HepG2 (cell line): ENCODE measurements around the gene SNX11. TPM values are rescaled to one million over a fixed set of nuclear protein-coding genes. Genes with fewer than 3 reads are reported as not detected.

Source experiments
- ATAC-seq: fragments of 200-7000 bp; cut with Tn5 transposase; 3 replicates; pipeline ENCODE4 v1.9.1; 2020; ENCODE audit warnings: mild to moderate bottlenecking, moderate library complexity
- BruUV-seq: library from RNA; stranded (reverse); fragments of 400-500 nt; replicated peaks from 2 replicates; lab custom pipeline; 2021; lab: Mats Ljungman, UMichigan
- CTCF ChIA-PET: fragments of 300-600 bp; formaldehyde crosslinking; extraction: SDS; loops from one replicate; lab custom pipeline; 2021; ENCODE audit warnings: low total read pairs, inconsistent platforms, low intra/inter-chr PET ratio; lab: Yijun Ruan, JAX
- POLR2A ChIA-PET: fragments of 350-600 bp; sonication (Branson Sonifier 250); formaldehyde crosslinking; loops from one replicate; lab custom pipeline; 2020; ENCODE audit warnings: antibody characterized with exemption, inconsistent platforms; lab: Yijun Ruan, JAX
- DNase-seq: peaks from one replicate; pipeline ENCODE4 v3.0.0-alpha.2; 2015; ENCODE audit warnings: low spot score
- FAIRE-seq: peaks from 3 replicates; lab custom pipeline; 2011; peaks lifted over from hg19 to GRCh38; lab: Jason Lieb, UNC
- H2AFZ ChIP-seq: one replicate; pipeline ENCODE4 v1.6.1; 2011; ENCODE audit warnings: low read length, inconsistent platforms
- H3K27ac ChIP-seq: fragments of 300-600 bp; 3 replicates; pipeline ENCODE4 v1.8.0; 2011; ENCODE audit warnings: mixed run types, mild to moderate bottlenecking, mixed read lengths, low read length, inconsistent platforms; ENCODE audit not compliant: insufficient read depth; ENCODE audit errors: extremely low read length
- H3K27me3 ChIP-seq, 2 experiments: fragments of 200-600 bp in 1 of 2; 2 replicates in 1 of 2; 3 replicates in 1 of 2; pipeline versions ENCODE4 v1.6.0 to v1.8.0; 2011; ENCODE audit warnings: low read length in 2 of 2, mild to moderate bottlenecking in 2 of 2, moderate library complexity in 2 of 2, inconsistent platforms in 1 of 2; ENCODE audit not compliant: insufficient read depth in 2 of 2, control insufficient read depth in 1 of 2
- H3K36me3 ChIP-seq, 2 experiments: fragments of 200-600 bp in 1 of 2; replicated peaks in 1 of 2; 2 replicates in 1 of 2; 3 replicates in 1 of 2; pipeline versions ENCODE4 v1.5.1 to v1.8.0; 2011; ENCODE audit warnings: low read length in 2 of 2, inconsistent platforms in 1 of 2; ENCODE audit not compliant: insufficient read depth in 2 of 2, control insufficient read depth in 1 of 2
- H3K4me1 ChIP-seq: 2 replicates; pipeline ENCODE4 v1.5.1; 2012; ENCODE audit warnings: low read length, inconsistent platforms; ENCODE audit not compliant: insufficient read depth
- H3K4me2 ChIP-seq: 2 replicates; pipeline ENCODE4 v1.6.0; 2011; ENCODE audit warnings: low read depth, low read length, inconsistent platforms
- H3K4me3 ChIP-seq, 3 experiments: fragments of 200-600 bp in 1 of 3; sonication (generic), shearing (Covaris generic) in 1 of 3; replicated peaks in 1 of 3; 2 replicates each; pipeline ENCODE4 v1.5.1; 2011 to 2016; ENCODE audit warnings: low read length in 3 of 3, inconsistent platforms in 2 of 3, low read depth in 2 of 3, mild to moderate bottlenecking in 2 of 3, control low read depth in 1 of 3, mixed read lengths in 1 of 3; ENCODE audit not compliant: insufficient read depth in 1 of 3
- H3K79me2 ChIP-seq: one replicate; pipeline ENCODE4 v1.6.1; 2011; ENCODE audit warnings: low read length, inconsistent platforms; ENCODE audit not compliant: insufficient read depth
- H3K9ac ChIP-seq: 2 replicates; pipeline ENCODE4 v1.6.0; 2011; ENCODE audit warnings: mild to moderate bottlenecking, low read depth, low read length, inconsistent platforms; ENCODE audit not compliant: insufficient read depth
- H3K9me3 ChIP-seq: 2 replicates; pipeline ENCODE4 v1.5.1; 2012; ENCODE audit warnings: mild to moderate bottlenecking, low read length
- H4K20me1 ChIP-seq: 2 replicates; pipeline ENCODE4 v1.6.0; 2011; ENCODE audit warnings: inconsistent platforms, mild to moderate bottlenecking, low read length, moderate library complexity; ENCODE audit not compliant: insufficient read depth
- MAFF ChIP-seq: IDR thresholded peaks from 2 replicates; pipeline ENCODE4 v1.6.1; 2011; ENCODE audit warnings: low read depth, low read length, improper control_type of control experiment
- PCBP2 ChIP-seq: fragments of 200-400 bp; formaldehyde crosslinking; optimal IDR thresholded peaks from 2 replicates; pipeline ENCODE3; 2018; ENCODE audit warnings: low read length, low read depth; ENCODE audit not compliant: poor library complexity, severe bottlenecking
- RARA ChIP-seq: IDR thresholded peaks from 2 replicates; pipeline ENCODE4 v1.6.1; 2016; ENCODE audit warnings: missing genetic modification reagents, missing compliant biosample characterization
- RFXAP ChIP-seq: sonication (generic); formaldehyde crosslinking; IDR thresholded peaks from 2 replicates; pipeline ENCODE4 v1.4.0; 2020; ENCODE audit warnings: missing genetic modification reagents, borderline replicate concordance
- ZBTB7A ChIP-seq: sonication (generic); formaldehyde crosslinking; IDR thresholded peaks from 2 replicates; pipeline ENCODE4 v1.8.0; 2022; ENCODE audit warnings: mild to moderate bottlenecking, missing genetic modification reagents
- ZNF124 ChIP-seq: sonication (generic); formaldehyde crosslinking; IDR thresholded peaks from 2 replicates; pipeline ENCODE4 v1.4.0; 2020; ENCODE audit warnings: missing genetic modification reagents
- ZNF234 ChIP-seq: sonication (generic); formaldehyde crosslinking; conservative IDR thresholded peaks from 2 replicates; pipeline ENCODE4 v1.5.1; 2020; ENCODE audit warnings: mild to moderate bottlenecking, missing genetic modification reagents
- ZNF292 ChIP-seq: sonication (generic); formaldehyde crosslinking; IDR thresholded peaks from 2 replicates; pipeline ENCODE4 v1.8.1; 2022; ENCODE audit warnings: mild to moderate bottlenecking, low read depth, missing genetic modification reagents, borderline replicate concordance
- ZZZ3 ChIP-seq: sonication (generic); formaldehyde crosslinking; IDR thresholded peaks from 2 replicates; pipeline ENCODE4 v1.4.0; 2020; ENCODE audit warnings: missing genetic modification reagents, mild to moderate bottlenecking, borderline replicate concordance
- WGBS: methylation state at CpG from one replicate; pipeline ENCODE4 v1.1.6; 2017; ENCODE audit warnings: low lambda C conversion rate; 5-methylcytosine and 5-hydroxymethylcytosine counted together
- in situ Hi-C: cut with HindIII; loops from 2 replicates; pipeline ENCODE4 v1.10.0; 2017; ENCODE audit warnings: low pct_unique_long_range_greater_than_20kb; ENCODE audit not compliant: extremely low pct_ligation_motif_present
- intact Hi-C: fragments of 100-400 bp; cut with micrococcal nuclease; formaldehyde crosslinking; loops from one replicate; pipeline ENCODE4 v1.10.0; 2022; ENCODE audit not compliant: unreplicated experiment
- polyA plus RNA-seq, 8 experiments: library from polyadenylated mRNA; depleted of rRNA in 3 of 8; stranded (reverse) in 7 of 8; unstranded in 1 of 8; fragments of >200 nt; fragmentation: Illumina TruSeq in 4 of 8; extraction: Trizol in 4 of 8; gene quantifications; 2 replicates each; pipeline versions ENCODE4 v1.2.1 to v1.2.3, GENCODE V29; 2011 to 2016; ENCODE audit warnings: low read depth in 4 of 8, missing spikeins in 1 of 8, mixed read lengths in 1 of 8; ENCODE audit not compliant: insufficient read depth in 1 of 8
- total RNA-seq, 5 experiments: library from RNA; depleted of rRNA; stranded (reverse); fragments of >200 nt; fragmentation: Illumina TruSeq; extraction: Trizol; gene quantifications; 2 replicates each; pipeline ENCODE4 v1.2.3, GENCODE V29; 2016; ENCODE audit warnings: low read depth in 1 of 5
- TF ChIP-seq, protein P1 (sequence below): sonication (generic); formaldehyde crosslinking; IDR thresholded peaks from 2 replicates; pipeline ENCODE4 v1.5.0; 2020; ENCODE audit warnings: mild to moderate bottlenecking, missing genetic modification reagents, moderate library complexity
- TF ChIP-seq, protein P2 (sequence below): sonication (generic); formaldehyde crosslinking; IDR thresholded peaks from 2 replicates; pipeline ENCODE4 v1.8.0; 2022; ENCODE audit warnings: missing genetic modification reagents, mild to moderate bottlenecking, moderate library complexity, borderline replicate concordance
- TF ChIP-seq, protein P3 (sequence below): sonication (generic); formaldehyde crosslinking; conservative IDR thresholded peaks from 2 replicates; pipeline ENCODE4 v1.5.0; 2020; ENCODE audit warnings: missing genetic modification reagents

The SNX11 gene
- total and polyA plus RNA-seq, 2 of the 13 experiments (the other 11 are each of a cell fraction or from before 2014, with no cell fraction given), result 12.9 to 14.0 TPM

DNA sequence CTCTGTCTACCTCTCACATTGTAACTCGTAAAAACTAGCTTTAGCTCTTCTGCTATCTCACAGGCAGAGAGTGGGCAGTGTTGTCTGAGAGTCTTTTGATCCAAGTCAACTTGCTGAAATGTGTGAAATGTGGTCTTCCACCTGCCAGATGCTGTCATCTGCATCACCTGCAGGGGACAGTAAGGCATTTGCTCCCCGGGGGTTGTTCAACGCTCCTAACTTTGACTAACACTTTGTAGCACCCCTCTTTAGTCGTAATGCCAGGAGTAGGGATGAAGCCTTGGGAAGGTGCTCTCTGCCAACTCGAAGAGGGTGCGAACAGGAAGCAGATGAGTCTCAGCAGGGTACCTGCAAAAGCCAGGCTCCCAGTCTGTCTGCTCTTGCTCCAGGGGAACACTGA is 36.1 kb downstream of the SNX11 start:
- Histone ChIP-seq H3K4me3 (no peak overlapping the region), H3K36me3 (no peaks in the 10 kb centered on the region), H3K4me1 (no peaks in the 10 kb centered on the region), H3K79me2 (no peaks in the 10 kb centered on the region), H3K9me3 (no peaks in the 10 kb centered on the region), H3K27me3 (peaks cover 0 to 25% of the 10 kb centered on the region in 2 experiments; a peak in 3 of 5 replicates), H4K20me1 (no peaks in the 10 kb centered on the region), H3K27ac (no peak overlapping the region), H2AFZ (no peak overlapping the region), H3K4me2 (no peak overlapping the region), H3K9ac (no peak overlapping the region)
- in situ Hi-C loops (no loop called here), intact Hi-C loops (no loop called here)
- CTCF ChIA-PET, result no interaction called here
- no TSS peak for BruUV-seq
- TF ChIP-seq RFXAP (CRISPR knock-in tag), result no peak
- TF ChIP-seq, protein P1, sequence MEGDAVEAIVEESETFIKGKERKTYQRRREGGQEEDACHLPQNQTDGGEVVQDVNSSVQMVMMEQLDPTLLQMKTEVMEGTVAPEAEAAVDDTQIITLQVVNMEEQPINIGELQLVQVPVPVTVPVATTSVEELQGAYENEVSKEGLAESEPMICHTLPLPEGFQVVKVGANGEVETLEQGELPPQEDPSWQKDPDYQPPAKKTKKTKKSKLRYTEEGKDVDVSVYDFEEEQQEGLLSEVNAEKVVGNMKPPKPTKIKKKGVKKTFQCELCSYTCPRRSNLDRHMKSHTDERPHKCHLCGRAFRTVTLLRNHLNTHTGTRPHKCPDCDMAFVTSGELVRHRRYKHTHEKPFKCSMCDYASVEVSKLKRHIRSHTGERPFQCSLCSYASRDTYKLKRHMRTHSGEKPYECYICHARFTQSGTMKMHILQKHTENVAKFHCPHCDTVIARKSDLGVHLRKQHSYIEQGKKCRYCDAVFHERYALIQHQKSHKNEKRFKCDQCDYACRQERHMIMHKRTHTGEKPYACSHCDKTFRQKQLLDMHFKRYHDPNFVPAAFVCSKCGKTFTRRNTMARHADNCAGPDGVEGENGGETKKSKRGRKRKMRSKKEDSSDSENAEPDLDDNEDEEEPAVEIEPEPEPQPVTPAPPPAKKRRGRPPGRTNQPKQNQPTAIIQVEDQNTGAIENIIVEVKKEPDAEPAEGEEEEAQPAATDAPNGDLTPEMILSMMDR (CRISPR knock-in tag), result 0 out of 2 replicates have a peak, but pooled peaks have one; percentile 22
- FAIRE-seq (no peak), ATAC-seq (no peak; the same call in 1 of the 3 replicates), DNase-seq (no peak)
- POLR2A ChIA-PET, result no interaction called here
- 4% methylated on average over 6 of the region's 6 CpGs for WGBS

- BruUV-seq, result no TSS peak
- no peak overlapping the region for H3K4me2 ChIP-seq
- no peaks in the 10 kb centered on the region for H3K4me1 ChIP-seq
- H3K9me3 ChIP-seq, result no peaks in the 10 kb centered on the region
- intact Hi-C loops, result no loop called here
- ATAC-seq (no peak), FAIRE-seq (no peak), DNase-seq (no peak)
- no peaks in the 10 kb centered on the region for H3K79me2 ChIP-seq
- H3K4me3 ChIP-seq, result no peak overlapping the region
- H3K27me3 ChIP-seq, result peaks cover 0 to 27% of the 10 kb centered on the region in 2 experiments; a peak in 3 of 5 replicates
- POLR2A ChIA-PET, result no interaction called here
- H2AFZ ChIP-seq, result no peak overlapping the region
- CTCF ChIA-PET, result no interaction called here
- no peaks in the 10 kb centered on the region for H4K20me1 ChIP-seq
- H3K27ac ChIP-seq, result no peak overlapping the region
- no peak overlapping the region for H3K9ac ChIP-seq
- WGBS, result 3% methylated on average over 8 of the region's 8 CpGs
- no peaks in the 10 kb centered on the region for H3K36me3 ChIP-seq
- in situ Hi-C loops, result no loop called here
- TF ChIP-seq, protein P2, sequence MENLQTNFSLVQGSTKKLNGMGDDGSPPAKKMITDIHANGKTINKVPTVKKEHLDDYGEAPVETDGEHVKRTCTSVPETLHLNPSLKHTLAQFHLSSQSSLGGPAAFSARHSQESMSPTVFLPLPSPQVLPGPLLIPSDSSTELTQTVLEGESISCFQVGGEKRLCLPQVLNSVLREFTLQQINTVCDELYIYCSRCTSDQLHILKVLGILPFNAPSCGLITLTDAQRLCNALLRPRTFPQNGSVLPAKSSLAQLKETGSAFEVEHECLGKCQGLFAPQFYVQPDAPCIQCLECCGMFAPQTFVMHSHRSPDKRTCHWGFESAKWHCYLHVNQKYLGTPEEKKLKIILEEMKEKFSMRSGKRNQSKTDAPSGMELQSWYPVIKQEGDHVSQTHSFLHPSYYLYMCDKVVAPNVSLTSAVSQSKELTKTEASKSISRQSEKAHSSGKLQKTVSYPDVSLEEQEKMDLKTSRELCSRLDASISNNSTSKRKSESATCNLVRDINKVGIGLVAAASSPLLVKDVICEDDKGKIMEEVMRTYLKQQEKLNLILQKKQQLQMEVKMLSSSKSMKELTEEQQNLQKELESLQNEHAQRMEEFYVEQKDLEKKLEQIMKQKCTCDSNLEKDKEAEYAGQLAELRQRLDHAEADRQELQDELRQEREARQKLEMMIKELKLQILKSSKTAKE (CRISPR knock-in tag), result no peak
- TF ChIP-seq ZBTB7A (CRISPR knock-in tag), result no peak
- TF ChIP-seq RARA (CRISPR knock-in tag), result no peak
- TF ChIP-seq ZNF292 (CRISPR knock-in tag), result no peak
- no peak for TF ChIP-seq PCBP2
- TF ChIP-seq MAFF, result no peak
- TF ChIP-seq ZZZ3 (CRISPR knock-in tag), result no peak
- TF ChIP-seq, protein P3, sequence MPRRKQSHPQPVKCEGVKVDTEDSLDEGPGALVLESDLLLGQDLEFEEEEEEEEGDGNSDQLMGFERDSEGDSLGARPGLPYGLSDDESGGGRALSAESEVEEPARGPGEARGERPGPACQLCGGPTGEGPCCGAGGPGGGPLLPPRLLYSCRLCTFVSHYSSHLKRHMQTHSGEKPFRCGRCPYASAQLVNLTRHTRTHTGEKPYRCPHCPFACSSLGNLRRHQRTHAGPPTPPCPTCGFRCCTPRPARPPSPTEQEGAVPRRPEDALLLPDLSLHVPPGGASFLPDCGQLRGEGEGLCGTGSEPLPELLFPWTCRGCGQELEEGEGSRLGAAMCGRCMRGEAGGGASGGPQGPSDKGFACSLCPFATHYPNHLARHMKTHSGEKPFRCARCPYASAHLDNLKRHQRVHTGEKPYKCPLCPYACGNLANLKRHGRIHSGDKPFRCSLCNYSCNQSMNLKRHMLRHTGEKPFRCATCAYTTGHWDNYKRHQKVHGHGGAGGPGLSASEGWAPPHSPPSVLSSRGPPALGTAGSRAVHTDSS (CRISPR knock-in tag), result no peak
- no peak for TF ChIP-seq ZNF234 (CRISPR knock-in tag)
- no peak for TF ChIP-seq ZNF124 (CRISPR knock-in tag)
- TF ChIP-seq, all 625 proteins: peak for 0
Observed at GRCh38 chr17:48144231-48144630, 36.7 kb downstream of the SNX11 start.
